GM21515 (cell line): Measurements from ENCODE around the gene CRYAB.
"Not testable (repeated sequence)": the region's sequence is repeated elsewhere in the genome, so short reads cannot be mapped to it uniquely, and the experiment has no call there.

ENCODE experiments used
- ATAC-seq: cut with Tn5 transposase; IDR thresholded peaks from one replicate; pipeline ENCODE4 v1.9.1; 2021; ENCODE audit not compliant: unreplicated experiment

Gene CRYAB

GRCh38 chr11:111934306-111934705 lies 22.7 kb upstream of the CRYAB start:
- ATAC-seq: no peak

GRCh38 chr11:111933872-111934271 lies 22.3 kb upstream of the CRYAB start:
- ATAC-seq: no peak

- not testable (repeated sequence) for ATAC-seq
Measured at GRCh38 chr11:111933176-111933575, 21.6 kb upstream of the CRYAB start.

- ATAC-seq: no peak
Measured at GRCh38 chr11:111932611-111932950, 21.0 kb upstream of the CRYAB start.

- no peak for ATAC-seq
Measured at GRCh38 chr11:111930472-111930871, 18.9 kb upstream of the CRYAB start.

GRCh38 chr11:111926505-111927391 lies 15.2 kb upstream of the CRYAB start:
- peak; percentile 93 for ATAC-seq

- ATAC-seq: no peak
Measured at GRCh38 chr11:111925953-111926352, 14.4 kb upstream of the CRYAB start.

- ATAC-seq: no peak
Measured at GRCh38 chr11:111923951-111924350, 12.4 kb upstream of the CRYAB start.

- ATAC-seq: no peak
Measured at GRCh38 chr11:111923351-111923788, 11.8 kb upstream of the CRYAB start.

- no peak for ATAC-seq
Measured at GRCh38 chr11:111922803-111923202, 11.2 kb upstream of the CRYAB start.

- ATAC-seq: no peak
Measured at GRCh38 chr11:111921541-111922230, 10.1 kb upstream of the CRYAB start.

GRCh38 chr11:111920908-111921307 lies 9.3 kb upstream of the CRYAB start:
- no peak for ATAC-seq

GRCh38 chr11:111918390-111919256 lies 7.1 kb upstream of the CRYAB start, which contains the start of gene C11orf52:
TSS of gene C11orf52 (plus strand) at chr11:111918913. CDS start at chr11:111918973, 60 bp downstream.
- no peak for ATAC-seq

- no peak for ATAC-seq
Measured at GRCh38 chr11:111917788-111918187, 6.2 kb upstream of the CRYAB start.

GRCh38 chr11:111917312-111917711 lies 5.7 kb upstream of the CRYAB start:
- ATAC-seq: no peak

GRCh38 chr11:111916768-111917167 lies 5.2 kb upstream of the CRYAB start:
- no peak for ATAC-seq

- ATAC-seq: no peak
Measured at GRCh38 chr11:111913997-111914396, 2.4 kb upstream of the CRYAB start.

- no peak for ATAC-seq
Measured at GRCh38 chr11:111913031-111913861, 1.7 kb upstream of the CRYAB start.

- no peak for ATAC-seq
Measured at GRCh38 chr11:111912535-111912934, 965 bp upstream of the CRYAB start, which contains the start of gene HSPB2. TSS of gene HSPB2 (plus strand) at chr11:111912734. CDS start at chr11:111912830, 96 bp downstream.
